Measurements from ENCODE around the gene ARPC1B.
"Not testable (repeated sequence)": the region's sequence is repeated elsewhere in the genome, so short reads cannot be mapped to it uniquely, and the experiment has no call there.

- TF ChIP-seq CTCF (IDR thresholded peaks at IDR 0.05; ENCODE audit: low read length); EZH2 (IDR thresholded peaks at IDR 0.05; ENCODE audit: borderline replicate concordance, low read length): not testable (repeated sequence)
These were observed 57.4 kb downstream of the ARPC1B start for GRCh38 chr7:99431756-99432540.

Measured in OCI-LY1 (cell line).